Urothelium cell line (cell line): ENCODE measurements around the gene TRPM3.
"Not testable (repeated sequence)": the region's sequence is repeated elsewhere in the genome, so short reads cannot be mapped to it uniquely, and the experiment has no call there.

Source experiments
- DNase-seq: peaks from one replicate; pipeline ENCODE4 v3.0.0; 2011; ENCODE audit warnings: low spot score, mixed read lengths
- FAIRE-seq: peaks from 2 replicates; lab custom pipeline; 2011; peaks lifted over from hg19 to GRCh38; lab: Jason Lieb, UNC

The TRPM3 gene

GRCh38 chr9:70683841-70684240 lies 437.6 kb downstream of the TRPM3 start:
- no peak for FAIRE-seq
- DNase-seq = no peak

- FAIRE-seq (no peak), DNase-seq (no peak)
Measured at GRCh38 chr9:70682298-70682697, 439.1 kb downstream of the TRPM3 start.

- DNase-seq = no peak
- FAIRE-seq = no peak
Measured at GRCh38 chr9:70679845-70680244, 441.6 kb downstream of the TRPM3 start.

- DNase-seq (no peak), FAIRE-seq (no peak)
Measured at GRCh38 chr9:70678153-70678552, 443.3 kb downstream of the TRPM3 start.

- DNase-seq (no peak), FAIRE-seq (no peak)
Measured at GRCh38 chr9:70677055-70677735, 444.2 kb downstream of the TRPM3 start.

- FAIRE-seq = no peak
Measured at GRCh38 chr9:70675868-70676370, 445.5 kb downstream of the TRPM3 start.

GRCh38 chr9:70673844-70674243 lies 447.6 kb downstream of the TRPM3 start:
- DNase-seq = no peak
- FAIRE-seq = no peak

More at GRCh38 chr9:70675868-70676370, 445.5 kb downstream of the TRPM3 start:
- DNase-seq = no peak

- FAIRE-seq = no peak
- no peak for DNase-seq
Measured at GRCh38 chr9:70672161-70672649, 449.2 kb downstream of the TRPM3 start.

GRCh38 chr9:70668751-70669150 lies 452.7 kb downstream of the TRPM3 start:
- FAIRE-seq (no peak), DNase-seq (no peak)

GRCh38 chr9:70658765-70659164 lies 462.7 kb downstream of the TRPM3 start:
- no peak for DNase-seq
- no peak for FAIRE-seq

- no peak for FAIRE-seq
- no peak for DNase-seq
Measured at GRCh38 chr9:70656281-70656680, 465.1 kb downstream of the TRPM3 start.

GRCh38 chr9:70654144-70654543 lies 467.3 kb downstream of the TRPM3 start:
- DNase-seq = no peak
- no peak for FAIRE-seq

- not testable (repeated sequence) for FAIRE-seq, DNase-seq
Measured at GRCh38 chr9:70644627-70645026, 476.8 kb downstream of the TRPM3 start.

GRCh38 chr9:70642341-70642740 lies 479.1 kb downstream of the TRPM3 start:
- FAIRE-seq (no peak), DNase-seq (no peak)

GRCh38 chr9:70641631-70642030 lies 479.8 kb downstream of the TRPM3 start:
- DNase-seq (no peak), FAIRE-seq (no peak)

GRCh38 chr9:70641031-70641430 lies 480.4 kb downstream of the TRPM3 start:
- DNase-seq = no peak
- FAIRE-seq = no peak

- no peak for FAIRE-seq
- peak; percentile 47 for DNase-seq
Measured at GRCh38 chr9:70639853-70640814, 481.3 kb downstream of the TRPM3 start.

- DNase-seq (peak; percentile 18), FAIRE-seq (no peak)
Measured at GRCh38 chr9:70635790-70636189, 485.6 kb downstream of the TRPM3 start.

GRCh38 chr9:70634696-70635095 lies 486.7 kb downstream of the TRPM3 start:
- FAIRE-seq = no peak

GRCh38 chr9:70630971-70631370 lies 490.4 kb downstream of the TRPM3 start:
- FAIRE-seq = no peak

More at GRCh38 chr9:70634696-70635095, 486.7 kb downstream of the TRPM3 start:
- no peak for DNase-seq

GRCh38 chr9:70629080-70629685 lies 492.2 kb downstream of the TRPM3 start:
- DNase-seq = peak; percentile 69
- not testable (repeated sequence) for FAIRE-seq

More at GRCh38 chr9:70630971-70631370, 490.4 kb downstream of the TRPM3 start:
- no peak for DNase-seq
